Retinal pigment epithelial cell (primary cell): Measurements from ENCODE around the gene MMP2.

Experiments
- DNase-seq: peaks from one replicate; pipeline ENCODE4 v3.0.0-alpha.2; 2010; ENCODE audit warnings: low read depth
- H3K4me3 ChIP-seq: 2 replicates; pipeline ENCODE4 v1.5.1; 2011; ENCODE audit warnings: mild to moderate bottlenecking, low read length, control low read depth, moderate library complexity
- TF ChIP-seq, protein P1 (sequence below): conservative IDR thresholded peaks from 2 replicates; pipeline ENCODE4 v1.5.1; 2011; ENCODE audit warnings: low read depth, low read length, control low read depth, inconsistent platforms

The MMP2 gene

DNA sequence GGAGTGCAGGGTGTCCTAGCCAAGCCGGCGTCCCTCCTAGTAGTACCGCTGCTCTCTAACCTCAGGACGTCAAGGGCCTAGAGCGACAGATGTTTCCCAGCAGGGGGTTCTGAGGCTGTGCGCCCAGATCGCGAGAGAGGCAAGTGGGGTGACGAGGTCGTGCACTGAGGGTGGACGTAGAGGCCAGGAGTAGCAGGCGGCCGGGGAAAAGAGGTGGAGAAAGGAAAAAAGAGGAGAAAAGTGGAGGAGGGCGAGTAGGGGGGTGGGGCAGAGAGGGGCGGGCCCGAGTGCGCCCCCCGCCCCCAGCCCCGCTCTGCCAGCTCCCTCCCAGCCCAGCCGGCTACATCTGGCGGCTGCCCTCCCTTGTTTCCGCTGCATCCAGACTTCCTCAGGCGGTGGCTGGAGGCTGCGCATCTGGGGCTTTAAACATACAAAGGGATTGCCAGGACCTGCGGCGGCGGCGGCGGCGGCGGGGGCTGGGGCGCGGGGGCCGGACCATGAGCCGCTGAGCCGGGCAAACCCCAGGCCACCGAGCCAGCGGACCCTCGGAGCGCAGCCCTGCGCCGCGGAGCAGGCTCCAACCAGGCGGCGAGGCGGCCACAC lies at the start of gene MMP2:
MMP2 (plus strand) TSS at position 372 of the 603 bp plus-strand sequence. CDS start 282 bp downstream, outside the sequence.
- peak within 1 kb of the TSS; percentile 64 for H3K4me3 ChIP-seq
- TF ChIP-seq, protein P1, sequence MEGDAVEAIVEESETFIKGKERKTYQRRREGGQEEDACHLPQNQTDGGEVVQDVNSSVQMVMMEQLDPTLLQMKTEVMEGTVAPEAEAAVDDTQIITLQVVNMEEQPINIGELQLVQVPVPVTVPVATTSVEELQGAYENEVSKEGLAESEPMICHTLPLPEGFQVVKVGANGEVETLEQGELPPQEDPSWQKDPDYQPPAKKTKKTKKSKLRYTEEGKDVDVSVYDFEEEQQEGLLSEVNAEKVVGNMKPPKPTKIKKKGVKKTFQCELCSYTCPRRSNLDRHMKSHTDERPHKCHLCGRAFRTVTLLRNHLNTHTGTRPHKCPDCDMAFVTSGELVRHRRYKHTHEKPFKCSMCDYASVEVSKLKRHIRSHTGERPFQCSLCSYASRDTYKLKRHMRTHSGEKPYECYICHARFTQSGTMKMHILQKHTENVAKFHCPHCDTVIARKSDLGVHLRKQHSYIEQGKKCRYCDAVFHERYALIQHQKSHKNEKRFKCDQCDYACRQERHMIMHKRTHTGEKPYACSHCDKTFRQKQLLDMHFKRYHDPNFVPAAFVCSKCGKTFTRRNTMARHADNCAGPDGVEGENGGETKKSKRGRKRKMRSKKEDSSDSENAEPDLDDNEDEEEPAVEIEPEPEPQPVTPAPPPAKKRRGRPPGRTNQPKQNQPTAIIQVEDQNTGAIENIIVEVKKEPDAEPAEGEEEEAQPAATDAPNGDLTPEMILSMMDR, result no peak
- DNase-seq, result no peak

DNA sequence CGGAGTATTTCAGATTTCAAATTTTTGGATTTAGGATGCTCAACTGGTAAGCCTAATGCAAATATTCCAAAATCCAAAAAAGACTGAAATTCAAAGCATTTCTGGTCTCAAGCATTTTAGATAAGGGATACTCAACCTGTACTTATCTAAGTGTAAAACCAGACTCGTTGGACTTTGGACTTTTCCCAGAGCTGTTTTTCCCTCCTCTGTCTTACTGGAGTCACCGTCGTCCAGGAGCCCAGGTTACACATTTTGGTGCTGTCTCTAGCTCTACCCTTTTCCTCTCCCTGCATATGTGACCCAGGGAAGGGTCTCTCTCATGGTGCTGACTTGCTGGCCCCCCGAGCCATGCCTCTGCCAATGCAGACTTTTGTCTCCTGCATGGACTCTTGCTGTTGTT lies 46.0 kb upstream of the MMP2 start:
- TF ChIP-seq, protein P1, result no peak
- H3K4me3 ChIP-seq, result no peak overlapping the region
- DNase-seq, result no peak

GRCh38 chr16:55433535-55433934 lies 45.5 kb upstream of the MMP2 start:
- no peak for DNase-seq
- H3K4me3 ChIP-seq, result no peak overlapping the region
- TF ChIP-seq, protein P1, result no peak

- TF ChIP-seq, protein P1, result no peak
Observed at GRCh38 chr16:55434000-55434399, 45.0 kb upstream of the MMP2 start.

GRCh38 chr16:55435387-55435786 lies 43.6 kb upstream of the MMP2 start:
- DNase-seq, result no peak
- TF ChIP-seq, protein P1, result no peak
- no peak overlapping the region for H3K4me3 ChIP-seq

More at GRCh38 chr16:55434000-55434399, 45.0 kb upstream of the MMP2 start:
- H3K4me3 ChIP-seq, result no peak overlapping the region
- no peak for DNase-seq

DNA sequence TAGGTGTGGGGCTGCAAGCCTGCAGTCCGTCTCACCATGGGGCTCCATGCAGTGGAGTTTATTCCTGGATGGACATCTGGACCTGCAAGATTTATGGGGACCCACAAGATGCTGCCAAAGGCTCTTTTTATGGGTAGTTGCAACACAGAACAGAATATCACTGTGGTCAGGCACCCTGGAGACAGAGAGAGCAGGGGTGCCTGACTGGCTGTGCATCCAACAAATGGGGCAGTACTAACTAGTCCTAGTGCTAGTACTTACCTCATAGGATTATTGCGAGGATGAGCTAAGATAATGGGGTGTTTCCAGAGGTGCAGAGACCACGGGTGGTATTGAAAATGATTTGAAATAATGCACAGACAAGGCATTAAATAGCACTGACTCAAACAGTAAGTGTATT lies 42.4 kb upstream of the MMP2 start:
- no peak for DNase-seq
- TF ChIP-seq, protein P1, result no peak
- no peak overlapping the region for H3K4me3 ChIP-seq

DNA sequence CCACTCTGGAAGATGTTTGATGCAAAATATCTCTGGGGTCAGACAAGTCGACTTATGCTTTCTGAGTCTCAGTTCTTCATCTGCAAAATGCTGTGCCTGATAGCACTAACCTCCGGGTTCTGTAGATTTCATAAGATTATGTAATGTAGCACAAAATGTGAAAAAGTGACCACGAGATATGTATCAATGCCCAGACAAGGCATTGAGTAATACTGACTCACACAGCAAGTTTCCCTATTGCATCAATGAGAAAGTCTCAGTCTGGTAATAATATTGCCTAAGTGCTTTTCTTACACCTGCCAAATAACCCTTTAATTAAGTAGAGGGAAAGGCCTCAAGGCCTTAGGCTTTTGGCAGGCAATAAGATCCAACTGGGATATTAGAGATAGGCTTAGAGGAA lies 41.4 kb upstream of the MMP2 start:
- TF ChIP-seq, protein P1, result no peak
- peak; percentile 19 for DNase-seq
- H3K4me3 ChIP-seq, result no peak overlapping the region
